Panc1 (cell line): ENCODE measurements around the gene SNIP1.

Experiments used
- CTCF ChIP-seq: fragments of 450-650 bp; IDR thresholded peaks from 2 replicates; pipeline ENCODE4 v1.5.1; 2017; ENCODE audit warnings: mild to moderate bottlenecking
- POLR2AphosphoS5 ChIP-seq: IDR thresholded peaks from 2 replicates; pipeline ENCODE4 v1.6.1; 2012; ENCODE audit warnings: mild to moderate bottlenecking, low read depth, low read length, moderate library complexity

GRCh38 chr1:37502104-37502503, 52.0 kb downstream of the SNIP1 start:
- TF ChIP-seq CTCF = no peak
- TF ChIP-seq POLR2AphosphoS5 = no peak
